WTC11 (cell line): ENCODE results near the gene AMER2. TPM values are rescaled to one million over a fixed set of nuclear protein-coding genes. Genes with fewer than 3 reads are reported as not detected.

Source experiments
- ATAC-seq: fragments of 200-7000 bp; cut with Tn5 transposase; 2 replicates; pipeline ENCODE4 v1.10.0; 2021; ENCODE audit warnings: mild to moderate bottlenecking, moderate library complexity
- CTCF ChIA-PET: fragments of 300-600 bp; sonication (Branson Sonifier 250); formaldehyde crosslinking; loops from one replicate; lab custom pipeline; 2021; ENCODE audit warnings: antibody characterized with exemption; lab: Charles Lee
- POLR2A ChIA-PET: fragments of 350-600 bp; sonication (Branson Sonifier 250); formaldehyde crosslinking; loops from one replicate; lab custom pipeline; 2021; ENCODE audit warnings: antibody characterized with exemption; lab: Charles Lee
- DNase-seq: peaks from one replicate; pipeline ENCODE4 v3.0.0; 2021; ENCODE audit warnings: low spot score
- H3K27ac Mint-ChIP-seq: 2 replicates; pipeline ENCODE4 v1.8.0; 2021; ENCODE audit warnings: mixed read lengths
- H3K27me3 Mint-ChIP-seq: 2 replicates; pipeline ENCODE4 v1.8.0; 2021; ENCODE audit warnings: low read depth, mild to moderate bottlenecking, moderate library complexity, mixed read lengths
- H3K36me3 Mint-ChIP-seq: 2 replicates; pipeline ENCODE4 v1.8.0; 2021; ENCODE audit warnings: mixed read lengths
- H3K4me1 Mint-ChIP-seq: 2 replicates; pipeline ENCODE4 v1.8.0; 2022; ENCODE audit warnings: mixed read lengths
- H3K4me3 Mint-ChIP-seq: 2 replicates; pipeline ENCODE4 v1.8.0; 2021; ENCODE audit warnings: mild to moderate bottlenecking, moderate library complexity, mixed read lengths
- H3K9me3 Mint-ChIP-seq: 2 replicates; pipeline ENCODE4 v1.8.0; 2021; ENCODE audit warnings: mixed read lengths
- ARID4B ChIP-seq: sonication (generic); formaldehyde crosslinking; IDR thresholded peaks from 2 replicates; pipeline ENCODE4 v1.8.0; 2023; ENCODE audit warnings: missing genetic modification reagents, mild to moderate bottlenecking, borderline replicate concordance
- ATF6 ChIP-seq: sonication (generic); formaldehyde crosslinking; IDR thresholded peaks from 2 replicates; pipeline ENCODE4 v1.8.1; 2023; ENCODE audit warnings: mild to moderate bottlenecking, missing genetic modification reagents
- CBFB ChIP-seq: sonication (generic); formaldehyde crosslinking; IDR thresholded peaks from 2 replicates; pipeline ENCODE4 v1.8.1; 2022; ENCODE audit warnings: mild to moderate bottlenecking, low read depth, missing genetic modification reagents
- CREB1 ChIP-seq: sonication (generic); formaldehyde crosslinking; IDR thresholded peaks from 2 replicates; pipeline ENCODE4 v1.8.0; 2023; ENCODE audit warnings: mild to moderate bottlenecking, missing genetic modification reagents
- ERG ChIP-seq: fragments of 250-450 bp; sonication (Bioruptor Pico); IDR thresholded peaks from 2 replicates; pipeline ENCODE4 v1.8.0; 2021; ENCODE audit warnings: mild to moderate bottlenecking
- JAZF1 ChIP-seq: fragments of 250-450 bp; sonication (Bioruptor Pico); IDR thresholded peaks from 2 replicates; pipeline ENCODE4 v1.9.0; 2021; ENCODE audit warnings: moderate library complexity, mild to moderate bottlenecking, inconsistent platforms
- KAT7 ChIP-seq: sonication (generic); formaldehyde crosslinking; IDR thresholded peaks from 2 replicates; pipeline ENCODE4 v1.8.1; 2023; ENCODE audit warnings: missing genetic modification reagents, mild to moderate bottlenecking, borderline replicate concordance
- MAX ChIP-seq: sonication (generic); formaldehyde crosslinking; IDR thresholded peaks from 2 replicates; pipeline ENCODE4 v1.8.0; 2022; ENCODE audit warnings: mild to moderate bottlenecking, missing genetic modification reagents
- MLX ChIP-seq: sonication (generic); formaldehyde crosslinking; IDR thresholded peaks from 2 replicates; pipeline ENCODE4 v1.8.1; 2023; ENCODE audit warnings: mild to moderate bottlenecking, missing genetic modification reagents, moderate library complexity
- MYBL2 ChIP-seq: sonication (generic); formaldehyde crosslinking; IDR thresholded peaks from 2 replicates; pipeline ENCODE4 v1.8.1; 2023; ENCODE audit warnings: mild to moderate bottlenecking, moderate library complexity, missing genetic modification reagents
- NFATC4 ChIP-seq: fragments of 250-450 bp; sonication (Bioruptor Pico); IDR thresholded peaks from 2 replicates; pipeline ENCODE4 v1.9.0; 2021; ENCODE audit warnings: mild to moderate bottlenecking
- NR1H2 ChIP-seq: sonication (generic); formaldehyde crosslinking; IDR thresholded peaks from 2 replicates; pipeline ENCODE4 v1.9.0; 2021; ENCODE audit warnings: mild to moderate bottlenecking, moderate library complexity, missing genetic modification reagents
- RELA ChIP-seq: sonication (generic); formaldehyde crosslinking; IDR thresholded peaks from 2 replicates; pipeline ENCODE4 v1.8.1; 2022; ENCODE audit warnings: missing genetic modification reagents, mild to moderate bottlenecking, borderline replicate concordance
- SMAD3 ChIP-seq: sonication (generic); formaldehyde crosslinking; IDR thresholded peaks from 2 replicates; pipeline ENCODE4 v1.8.0; 2022; ENCODE audit warnings: missing genetic modification reagents, mild to moderate bottlenecking, borderline replicate concordance
- SMAD4 ChIP-seq: sonication (generic); formaldehyde crosslinking; IDR thresholded peaks from 2 replicates; pipeline ENCODE4 v1.8.0; 2022; ENCODE audit warnings: mild to moderate bottlenecking, missing genetic modification reagents
- TEAD1 ChIP-seq: sonication (generic); formaldehyde crosslinking; IDR thresholded peaks from 2 replicates; pipeline ENCODE4 v1.8.0; 2022; ENCODE audit warnings: mild to moderate bottlenecking, missing genetic modification reagents
- USF2 ChIP-seq: sonication (generic); formaldehyde crosslinking; IDR thresholded peaks from 2 replicates; pipeline ENCODE4 v1.8.1; 2023; ENCODE audit warnings: mild to moderate bottlenecking, missing genetic modification reagents, moderate library complexity
- ZNF263 ChIP-seq: sonication (generic); formaldehyde crosslinking; IDR thresholded peaks from 2 replicates; pipeline ENCODE4 v1.8.1; 2022; ENCODE audit warnings: low read depth, mild to moderate bottlenecking, moderate library complexity, missing genetic modification reagents
- ZNF396 ChIP-seq: fragments of 250-450 bp; sonication (Bioruptor Pico); IDR thresholded peaks from 2 replicates; pipeline ENCODE4 v1.8.0; 2021; ENCODE audit warnings: mild to moderate bottlenecking, moderate library complexity, borderline replicate concordance
- ZNF512 ChIP-seq: sonication (generic); formaldehyde crosslinking; IDR thresholded peaks from 2 replicates; pipeline ENCODE4 v1.8.1; 2022; ENCODE audit warnings: missing genetic modification reagents, borderline replicate concordance
- total RNA-seq: library from RNA; stranded (reverse); gene quantifications from 3 replicates; pipeline ENCODE4 v1.2.3, GENCODE V29; 2021
- TF ChIP-seq, protein P1 (sequence below): sonication (generic); formaldehyde crosslinking; IDR thresholded peaks from 2 replicates; pipeline ENCODE4 v1.8.0; 2022; ENCODE audit warnings: mild to moderate bottlenecking, missing genetic modification reagents
- TF ChIP-seq, protein P2 (sequence below): sonication (generic); formaldehyde crosslinking; IDR thresholded peaks from 2 replicates; pipeline ENCODE4 v1.8.1; 2022; ENCODE audit warnings: low read depth, mild to moderate bottlenecking, moderate library complexity, missing genetic modification reagents, borderline replicate concordance

The AMER2 gene
- total RNA-seq, 1 experiment from 2014 or later, result 0.48 TPM

- Mint-ChIP-seq H3K27ac (no peak overlapping the region), H3K4me1 (peaks cover 39% of the 10 kb centered on the region), H3K4me3 (no peak overlapping the region), H3K27me3 (peaks cover 3% of the 10 kb centered on the region), H3K36me3 (no peaks in the 10 kb centered on the region), H3K9me3 (peaks cover 9% of the 10 kb centered on the region)
- TF ChIP-seq TEAD1, result no peak
- TF ChIP-seq, protein P1, sequence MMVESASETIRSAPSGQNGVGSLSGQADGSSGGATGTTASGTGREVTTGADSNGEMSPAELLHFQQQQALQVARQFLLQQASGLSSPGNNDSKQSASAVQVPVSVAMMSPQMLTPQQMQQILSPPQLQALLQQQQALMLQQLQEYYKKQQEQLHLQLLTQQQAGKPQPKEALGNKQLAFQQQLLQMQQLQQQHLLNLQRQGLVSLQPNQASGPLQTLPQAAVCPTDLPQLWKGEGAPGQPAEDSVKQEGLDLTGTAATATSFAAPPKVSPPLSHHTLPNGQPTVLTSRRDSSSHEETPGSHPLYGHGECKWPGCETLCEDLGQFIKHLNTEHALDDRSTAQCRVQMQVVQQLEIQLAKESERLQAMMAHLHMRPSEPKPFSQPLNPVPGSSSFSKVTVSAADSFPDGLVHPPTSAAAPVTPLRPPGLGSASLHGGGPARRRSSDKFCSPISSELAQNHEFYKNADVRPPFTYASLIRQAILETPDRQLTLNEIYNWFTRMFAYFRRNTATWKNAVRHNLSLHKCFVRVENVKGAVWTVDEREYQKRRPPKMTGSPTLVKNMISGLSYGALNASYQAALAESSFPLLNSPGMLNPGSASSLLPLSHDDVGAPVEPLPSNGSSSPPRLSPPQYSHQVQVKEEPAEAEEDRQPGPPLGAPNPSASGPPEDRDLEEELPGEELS (CRISPR knock-in tag), result no peak
- no peak for TF ChIP-seq NR1H2 (CRISPR knock-in tag)
- TF ChIP-seq RELA, result no peak
- TF ChIP-seq SMAD4 (CRISPR knock-in tag), result no peak
- no peak for TF ChIP-seq CREB1 (CRISPR knock-in tag)
- no peak for TF ChIP-seq MLX (CRISPR knock-in tag)
- no peak for TF ChIP-seq USF2 (CRISPR knock-in tag)
- TF ChIP-seq NFATC4 (CRISPR knock-in tag), result no peak
- no peak for TF ChIP-seq ZNF263
- TF ChIP-seq SMAD3, result no peak
- no peak for TF ChIP-seq ZNF396 (CRISPR knock-in tag)
- TF ChIP-seq, protein P2, sequence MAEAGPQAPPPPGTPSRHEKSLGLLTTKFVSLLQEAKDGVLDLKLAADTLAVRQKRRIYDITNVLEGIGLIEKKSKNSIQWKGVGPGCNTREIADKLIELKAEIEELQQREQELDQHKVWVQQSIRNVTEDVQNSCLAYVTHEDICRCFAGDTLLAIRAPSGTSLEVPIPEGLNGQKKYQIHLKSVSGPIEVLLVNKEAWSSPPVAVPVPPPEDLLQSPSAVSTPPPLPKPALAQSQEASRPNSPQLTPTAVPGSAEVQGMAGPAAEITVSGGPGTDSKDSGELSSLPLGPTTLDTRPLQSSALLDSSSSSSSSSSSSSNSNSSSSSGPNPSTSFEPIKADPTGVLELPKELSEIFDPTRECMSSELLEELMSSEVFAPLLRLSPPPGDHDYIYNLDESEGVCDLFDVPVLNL (CRISPR knock-in tag), result no peak
- no peak for TF ChIP-seq CBFB (CRISPR knock-in tag)
- no peak for TF ChIP-seq ERG (CRISPR knock-in tag)
- no peak for TF ChIP-seq MAX (CRISPR knock-in tag)
- no peak for TF ChIP-seq ATF6
- TF ChIP-seq MYBL2, result no peak
- no peak for TF ChIP-seq JAZF1 (CRISPR knock-in tag)
- ChIA-PET CTCF (no interaction called here), POLR2A (no interaction called here)
- DNase-seq, result no peak
- ATAC-seq, result no peak
Measured at GRCh38 chr13:25141042-25141441, 31.0 kb downstream of the AMER2 start.

DNA sequence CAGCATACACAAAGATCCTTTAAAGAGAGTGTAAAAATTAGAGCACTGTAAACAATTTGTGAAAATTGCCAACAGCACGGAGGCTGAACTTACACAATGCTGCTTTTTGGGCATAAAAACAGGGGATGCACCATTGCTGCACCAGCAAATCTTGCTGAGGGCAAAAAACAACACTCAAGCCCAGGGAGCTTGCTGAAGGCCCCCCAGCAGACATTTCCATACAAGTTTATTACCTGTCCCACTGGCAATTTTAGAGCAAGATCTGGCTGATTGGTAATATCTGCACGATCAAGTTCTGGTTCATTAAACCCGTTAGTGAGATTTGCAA is 34.3 kb downstream of the AMER2 start:
- Mint-ChIP-seq H3K27me3 (peaks cover 24% of the 10 kb centered on the region), H3K36me3 (peaks cover 23% of the 10 kb centered on the region), H3K4me3 (peak overlapping the region; percentile 14; the same call in 1 of the 2 replicates)
- TF ChIP-seq ZNF512 (CRISPR knock-in tag) (no peak), KAT7 (CRISPR knock-in tag) (no peak), ARID4B (CRISPR knock-in tag) (no peak)

More for the DNA sequence above, 34.3 kb downstream of the AMER2 start:
- no peak for DNase-seq
- POLR2A ChIA-PET, result no interaction called here
- ATAC-seq, result peak; percentile 6; the same call in 1 of the 2 replicates
- H3K4me1 Mint-ChIP-seq, result peaks cover 46% of the 10 kb centered on the region
- peaks cover 30% of the 10 kb centered on the region for H3K9me3 Mint-ChIP-seq
- H3K27ac Mint-ChIP-seq, result peak overlapping the region; percentile 95
- CTCF ChIA-PET, result interaction anchor here (1.0 to 1.3 kb wide), 2 partner anchors 23 to 100 kb away, joined by 3 to 6 read pairs; no protein-coding TSS in a partner anchor
